Mesenchymal stem cell (in vitro differentiated cells and primary cell): ENCODE results near the gene RAPGEFL1.

Experiments
- DNase-seq: peaks from one replicate; pipeline ENCODE4 v3.0.0-alpha.2; 2013
- H2AFZ ChIP-seq: one replicate; pipeline ENCODE4 v1.6.1; 2013; ENCODE audit warnings: low read depth, mild to moderate bottlenecking, control low read depth, inconsistent platforms, low read length, moderate library complexity
- H2AK5ac ChIP-seq: 2 replicates; pipeline ENCODE4 v1.6.1; 2013; ENCODE audit warnings: low read length, moderate library complexity, mild to moderate bottlenecking, inconsistent platforms; ENCODE audit not compliant: severe bottlenecking
- H2BK120ac ChIP-seq: one replicate; pipeline ENCODE4 v1.6.1; 2013; ENCODE audit warnings: low read depth, mild to moderate bottlenecking, inconsistent platforms, low read length, moderate library complexity
- H2BK12ac ChIP-seq, 2 experiments: one replicate each; pipeline ENCODE4 v1.6.1; 2013; ENCODE audit warnings: inconsistent platforms in 2 of 2, low read length in 2 of 2, mild to moderate bottlenecking in 2 of 2, moderate library complexity in 2 of 2, control low read depth in 1 of 2
- H2BK15ac ChIP-seq: one replicate; pipeline ENCODE4 v1.6.1; 2013; ENCODE audit warnings: mild to moderate bottlenecking, low read depth, inconsistent platforms; ENCODE audit not compliant: poor library complexity, severe bottlenecking
- H2BK5ac ChIP-seq: 2 replicates; pipeline ENCODE4 v1.6.1; 2013; ENCODE audit warnings: low read depth, mild to moderate bottlenecking, low read length, control low read depth, inconsistent platforms; ENCODE audit not compliant: poor library complexity, severe bottlenecking
- H3K14ac ChIP-seq, 2 experiments: one replicate each; pipeline ENCODE4 v1.6.1; 2013; ENCODE audit warnings: inconsistent platforms in 2 of 2, low read length in 2 of 2, control low read depth in 1 of 2, mild to moderate bottlenecking in 1 of 2, moderate library complexity in 1 of 2
- H3K18ac ChIP-seq, 2 experiments: one replicate each; pipeline ENCODE4 v1.6.1; 2013; ENCODE audit warnings: inconsistent platforms in 2 of 2, low read length in 2 of 2, control low read depth in 1 of 2, low read depth in 1 of 2, mild to moderate bottlenecking in 1 of 2
- H3K23ac ChIP-seq, 2 experiments: one replicate each; pipeline ENCODE4 v1.6.1; 2013; ENCODE audit warnings: inconsistent platforms in 2 of 2, low read length in 2 of 2, mild to moderate bottlenecking in 2 of 2, moderate library complexity in 2 of 2, control low read depth in 1 of 2
- H3K27ac ChIP-seq: 2 replicates; pipeline ENCODE4 v1.5.1; 2013; ENCODE audit warnings: mild to moderate bottlenecking, moderate library complexity, low read length, control low read depth, inconsistent platforms; ENCODE audit not compliant: poor library complexity, severe bottlenecking
- H3K27me3 ChIP-seq, 2 experiments: 2 replicates each; pipeline versions ENCODE4 v1.6.1 to v1.7.0; 2013; ENCODE audit warnings: low read length in 2 of 2, mild to moderate bottlenecking in 2 of 2, moderate library complexity in 2 of 2, control low read depth in 1 of 2, inconsistent platforms in 1 of 2; ENCODE audit not compliant: control insufficient read depth in 1 of 2, insufficient read depth in 1 of 2
- H3K36me3 ChIP-seq, 2 experiments: 2 replicates each; pipeline versions ENCODE4 v1.6.1 to v1.7.0; 2013; ENCODE audit warnings: low read length in 2 of 2, control low read depth in 1 of 2, inconsistent platforms in 1 of 2, low read depth in 1 of 2, mild to moderate bottlenecking in 1 of 2; ENCODE audit not compliant: insufficient read depth in 2 of 2, control insufficient read depth in 1 of 2
- H3K4ac ChIP-seq, 2 experiments: one replicate each; pipeline ENCODE4 v1.6.1; 2013; ENCODE audit warnings: inconsistent platforms in 2 of 2, low read length in 2 of 2, mild to moderate bottlenecking in 2 of 2, moderate library complexity in 2 of 2, control low read depth in 1 of 2, low read depth in 1 of 2
- H3K4me1 ChIP-seq: 2 replicates; pipeline ENCODE4 v1.6.1; 2013; ENCODE audit warnings: low read depth, low read length, control low read depth; ENCODE audit not compliant: control insufficient read depth, insufficient read depth
- H3K4me2 ChIP-seq: 2 replicates; pipeline ENCODE4 v1.6.1; 2013; ENCODE audit warnings: low read length, mild to moderate bottlenecking, inconsistent platforms; ENCODE audit not compliant: poor library complexity, severe bottlenecking
- H3K4me3 ChIP-seq, 2 experiments: 2 replicates each; pipeline versions ENCODE4 v1.5.1 to v1.7.0; 2013; ENCODE audit warnings: low read length in 2 of 2, mild to moderate bottlenecking in 2 of 2, control low read depth in 1 of 2, low read depth in 1 of 2; ENCODE audit not compliant: insufficient read depth in 1 of 2
- H3K79me1 ChIP-seq: replicated peaks from 2 replicates; pipeline ENCODE4 v1.6.1; 2013; ENCODE audit warnings: mild to moderate bottlenecking, control low read depth, low read length, inconsistent platforms; ENCODE audit not compliant: poor library complexity, severe bottlenecking
- H3K9ac ChIP-seq: 2 replicates; pipeline ENCODE4 v1.7.0; 2013; ENCODE audit warnings: mild to moderate bottlenecking, low read length, moderate library complexity
- H3K9me3 ChIP-seq: 2 replicates; pipeline ENCODE4 v1.7.0; 2013; ENCODE audit warnings: mild to moderate bottlenecking, low read length; ENCODE audit not compliant: control insufficient read depth
- H4K8ac ChIP-seq: one replicate; pipeline ENCODE4 v1.6.1; 2013; ENCODE audit warnings: inconsistent platforms, mild to moderate bottlenecking, low read length, moderate library complexity
- H4K91ac ChIP-seq: one replicate; pipeline ENCODE4 v1.6.1; 2013; ENCODE audit warnings: mild to moderate bottlenecking, low read length, inconsistent platforms
- WGBS: methylation state at CpG from one replicate; pipeline ENCODE4 v1.1.7; 2013; ENCODE audit warnings: mixed read lengths; 5-methylcytosine and 5-hydroxymethylcytosine counted together

The RAPGEFL1 gene

DNA sequence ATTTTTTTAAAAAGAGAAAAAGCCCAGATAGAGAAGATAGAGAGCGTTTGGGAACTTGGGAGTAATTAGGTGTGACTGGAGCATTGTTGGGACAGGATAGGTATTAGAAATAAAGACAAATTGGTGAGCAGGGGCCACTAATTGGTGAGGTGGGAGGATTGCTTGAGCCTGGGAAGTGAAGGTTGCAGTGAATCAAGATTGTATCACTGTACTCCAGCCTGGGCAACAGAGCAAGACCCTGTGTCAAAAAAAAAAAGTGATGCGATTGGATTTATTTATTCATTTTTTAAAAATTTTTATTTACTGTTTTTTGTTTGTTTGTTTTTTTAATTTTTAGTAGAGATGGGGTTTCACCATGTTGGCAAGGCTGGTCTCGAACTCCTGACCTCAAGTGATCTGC is 31.8 kb upstream of the RAPGEFL1 start:
- H3K4me3 ChIP-seq, result no peak overlapping the region
- H2BK5ac ChIP-seq, result no peak overlapping the region
- H3K9ac ChIP-seq, result no peak overlapping the region
- H2AFZ ChIP-seq, result no peak overlapping the region
- H2AK5ac ChIP-seq, result no peak overlapping the region
- no peaks in the 10 kb centered on the region for H3K4me1 ChIP-seq
- no peak overlapping the region for H2BK12ac ChIP-seq
- H3K36me3 ChIP-seq, result peaks cover 40 to 73% of the 10 kb centered on the region in 2 experiments
- no peak overlapping the region for H3K27ac ChIP-seq
- peaks cover 16% of the 10 kb centered on the region for H3K79me1 ChIP-seq
- H3K4me2 ChIP-seq, result no peak overlapping the region
- H3K9me3 ChIP-seq, result no peaks in the 10 kb centered on the region
- H3K18ac ChIP-seq, result no peak overlapping the region
- no peak overlapping the region for H2BK15ac ChIP-seq
- no peak overlapping the region for H3K23ac ChIP-seq
- H3K4ac ChIP-seq, result no peak overlapping the region
- no peak overlapping the region for H3K14ac ChIP-seq
- no peak overlapping the region for H4K8ac ChIP-seq
- no peak for DNase-seq
- WGBS, result 100% methylated on average over 2 of the region's 3 CpGs
- H3K27me3 ChIP-seq, result no peaks in the 10 kb centered on the region
- H4K91ac ChIP-seq, result no peak overlapping the region
- H2BK120ac ChIP-seq, result no peak overlapping the region

- WGBS, result 94% methylated on average over 3 of the region's 3 CpGs
- Histone ChIP-seq H3K4me2 (no peak overlapping the region), H2BK120ac (no peak overlapping the region)
Observed at GRCh38 chr17:40148527-40148926, 28.7 kb upstream of the RAPGEFL1 start.

GRCh38 chr17:40150276-40150675 is 27.0 kb upstream of the RAPGEFL1 start:
- no peak overlapping the region for H3K27ac ChIP-seq
- no peak overlapping the region for H2BK5ac ChIP-seq
- no peak overlapping the region for H2AFZ ChIP-seq
- H3K4me2 ChIP-seq, result no peak overlapping the region
- no peak overlapping the region for H4K8ac ChIP-seq
- no peak overlapping the region for H3K23ac ChIP-seq
- no peak overlapping the region for H3K9ac ChIP-seq
- no peak overlapping the region for H2BK120ac ChIP-seq
- no peak overlapping the region for H3K4ac ChIP-seq
- no peak overlapping the region for H2AK5ac ChIP-seq
- H3K27me3 ChIP-seq, result no peaks in the 10 kb centered on the region
- H3K14ac ChIP-seq, result no peak overlapping the region
- no peak for DNase-seq
- H4K91ac ChIP-seq, result no peak overlapping the region
- H2BK15ac ChIP-seq, result no peak overlapping the region
- no peaks in the 10 kb centered on the region for H3K9me3 ChIP-seq
- H2BK12ac ChIP-seq, result no peak overlapping the region
- WGBS, result 93% methylated on average over 4 of the region's 4 CpGs
- peaks cover 15% of the 10 kb centered on the region for H3K79me1 ChIP-seq
- no peak overlapping the region for H3K4me3 ChIP-seq
- no peaks in the 10 kb centered on the region for H3K4me1 ChIP-seq
- peaks cover 44 to 82% of the 10 kb centered on the region in 2 experiments for H3K36me3 ChIP-seq
- no peak overlapping the region for H3K18ac ChIP-seq

More at GRCh38 chr17:40148527-40148926, 28.7 kb upstream of the RAPGEFL1 start:
- H4K91ac ChIP-seq, result no peak overlapping the region
- peaks cover 41 to 70% of the 10 kb centered on the region in 2 experiments for H3K36me3 ChIP-seq
- no peak overlapping the region for H3K4ac ChIP-seq
- no peak overlapping the region for H2BK5ac ChIP-seq
- H3K9ac ChIP-seq, result no peak overlapping the region
- H2BK12ac ChIP-seq, result no peak overlapping the region
- peaks cover 11% of the 10 kb centered on the region for H3K79me1 ChIP-seq
- no peak overlapping the region for H3K14ac ChIP-seq
- H3K23ac ChIP-seq, result no peak overlapping the region
- H3K18ac ChIP-seq, result no peak overlapping the region
- no peak overlapping the region for H2AK5ac ChIP-seq
- no peak overlapping the region for H4K8ac ChIP-seq
- no peaks in the 10 kb centered on the region for H3K9me3 ChIP-seq
- H2AFZ ChIP-seq, result no peak overlapping the region
- H3K27ac ChIP-seq, result no peak overlapping the region
- H2BK15ac ChIP-seq, result no peak overlapping the region
- no peaks in the 10 kb centered on the region for H3K4me1 ChIP-seq
- no peaks in the 10 kb centered on the region for H3K27me3 ChIP-seq
- no peak for DNase-seq
- H3K4me3 ChIP-seq, result no peak overlapping the region

DNA sequence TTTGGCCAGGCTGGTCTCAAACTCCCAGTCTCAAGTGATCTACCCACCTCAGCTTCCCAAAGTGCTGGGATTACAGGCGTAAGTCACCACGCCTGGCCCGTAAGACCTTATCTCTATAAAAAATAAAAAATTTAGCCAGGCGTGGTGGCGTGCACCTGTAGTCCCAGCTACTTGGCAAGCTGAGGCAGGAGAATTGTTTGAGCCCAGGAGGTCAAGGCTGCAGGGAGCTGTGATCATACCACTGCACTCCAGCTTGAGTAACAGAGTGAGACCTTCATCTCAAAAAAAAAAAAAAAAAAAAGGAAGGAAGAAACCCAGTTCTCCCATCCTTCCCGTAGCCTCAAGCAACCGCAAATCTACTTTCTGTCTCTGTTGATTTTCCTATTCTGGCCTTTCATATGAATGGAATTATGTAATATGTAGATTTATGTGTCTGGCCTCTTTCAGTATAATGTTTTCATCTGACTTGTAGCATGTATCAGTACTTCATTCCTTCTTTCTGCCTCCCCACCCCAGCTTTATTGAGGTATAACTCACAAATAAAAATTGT is 25.8 kb upstream of the RAPGEFL1 start:
- H2AK5ac ChIP-seq, result no peak overlapping the region
- no peaks in the 10 kb centered on the region for H3K27me3 ChIP-seq
- no peak overlapping the region for H3K23ac ChIP-seq
- H3K79me1 ChIP-seq, result peaks cover 17% of the 10 kb centered on the region
- H3K4me1 ChIP-seq, result no peaks in the 10 kb centered on the region
- H3K14ac ChIP-seq, result no peak overlapping the region
- no peak overlapping the region for H3K18ac ChIP-seq
- no peak overlapping the region for H2BK12ac ChIP-seq
- no peak overlapping the region for H3K9ac ChIP-seq
- no peak overlapping the region for H2AFZ ChIP-seq
- H3K27ac ChIP-seq, result no peak overlapping the region
- H4K91ac ChIP-seq, result no peak overlapping the region
- no peak overlapping the region for H2BK15ac ChIP-seq
- WGBS, result 95% methylated on average over 5 of the region's 7 CpGs
- no peak overlapping the region for H2BK5ac ChIP-seq
- no peak overlapping the region for H4K8ac ChIP-seq
- DNase-seq, result no peak
- H3K4me3 ChIP-seq, result no peak overlapping the region
- no peak overlapping the region for H3K4me2 ChIP-seq
- no peaks in the 10 kb centered on the region for H3K9me3 ChIP-seq
- peaks cover 45 to 81% of the 10 kb centered on the region in 2 experiments for H3K36me3 ChIP-seq
- no peak overlapping the region for H3K4ac ChIP-seq
- no peak overlapping the region for H2BK120ac ChIP-seq
